Naive B cell (primary cell): ENCODE measurements around the gene ARHGEF12. TPM values are rescaled to one million over a fixed set of nuclear protein-coding genes. Genes with fewer than 3 reads are reported as not detected.
A peak's percentile ranks its signal among the peaks of the same experiment; 100 is the strongest.

Source experiments
- ATAC-seq, 2 donors: fragments of 150-1000 bp; cut with Tn5 transposase; 2 replicates each; pipeline ENCODE4 v1.10.0; 2021; ENCODE audit warnings: low read depth in 2 of 2, mild to moderate bottlenecking in 2 of 2, moderate library complexity in 2 of 2
- DNase-seq: peaks from one replicate; pipeline ENCODE4 v3.0.0; 2022
- H3K27ac Mint-ChIP-seq, 6 donors: one replicate each; pipeline ENCODE4 v1.8.0; 2020 to 2022; ENCODE audit warnings: mild to moderate bottlenecking in 6 of 6, mixed read lengths in 6 of 6, moderate library complexity in 5 of 6, inconsistent platforms in 2 of 6
- H3K27me3 Mint-ChIP-seq, 3 donors: one replicate each; pipeline ENCODE4 v1.8.0; 2021 to 2022; ENCODE audit warnings: mixed read lengths in 3 of 3, mild to moderate bottlenecking in 1 of 3
- H3K36me3 Mint-ChIP-seq, 2 donors: one replicate each; pipeline ENCODE4 v1.8.0; 2020 to 2022; ENCODE audit warnings: mixed read lengths in 2 of 2, inconsistent platforms in 1 of 2, mild to moderate bottlenecking in 1 of 2
- H3K4me1 Mint-ChIP-seq, 3 donors: one replicate each; pipeline ENCODE4 v1.8.0; 2020 to 2022; ENCODE audit warnings: mixed read lengths in 3 of 3, inconsistent platforms in 1 of 3, mild to moderate bottlenecking in 1 of 3, moderate library complexity in 1 of 3
- H3K4me3 Mint-ChIP-seq, 8 donors: one replicate each; pipeline ENCODE4 v1.8.0; 2020 to 2022; ENCODE audit warnings: mild to moderate bottlenecking in 8 of 8, mixed read lengths in 8 of 8, moderate library complexity in 8 of 8, inconsistent platforms in 2 of 8
- H3K9me3 Mint-ChIP-seq, 7 donors: one replicate each; pipeline ENCODE4 v1.8.0; 2020 to 2022; ENCODE audit warnings: mixed read lengths in 7 of 7, mild to moderate bottlenecking in 5 of 7, inconsistent platforms in 2 of 7, moderate library complexity in 1 of 7
- polyA plus RNA-seq, 6 donors: library from polyadenylated mRNA; unstranded; fragments of 300-500 nt; fragmentation: Illumina TruSeq; gene quantifications; one replicate each; pipeline ENCODE4 v1.2.3, GENCODE V29; 2021; ENCODE audit warnings: low read depth in 6 of 6

Gene ARHGEF12
- polyA plus RNA-seq, 6 donors from 2014 or later = 2.3 to 4.3 (median 3.6) TPM; not detected in 1

GRCh38 chr11:120511116-120511819 is 175.1 kb downstream of the ARHGEF12 start, which contains the start of gene GRIK4:
Gene GRIK4, plus strand, starts transcription at chr11:120511748. Its CDS starts 148,571 bp downstream, at chr11:120660319.
- DNase-seq (peak; percentile 70), ATAC-seq (peak; percentile 88 to 90)
- H3K36me3 Mint-ChIP-seq = no peaks in the 10 kb centered on the region
- H3K4me3 Mint-ChIP-seq = peak within 1 kb of the TSS in 6 of 8 donors; percentile 1 to 77 (median 42)
- no peaks in the 10 kb centered on the region for H3K9me3 Mint-ChIP-seq
- H3K4me1 Mint-ChIP-seq = peaks cover 0 to 7% (median 3%) of the 10 kb centered on the region in 3 donors
- H3K27ac Mint-ChIP-seq = peak within 1 kb of the TSS in 1 of 6 donors; percentile 60
- peaks cover 62 to 80% (median 73%) of the 10 kb centered on the region in 3 donors for H3K27me3 Mint-ChIP-seq

GRCh38 chr11:120511820-120512738 is 175.9 kb downstream of the ARHGEF12 start:
- no peaks in the 10 kb centered on the region for H3K9me3 Mint-ChIP-seq
- H3K4me3 Mint-ChIP-seq = peak overlapping the region in 4 of 8 donors; percentile 4 to 77 (median 42)
- DNase-seq (no peak), ATAC-seq (no peak)
- H3K27me3 Mint-ChIP-seq = peaks cover 60 to 80% (median 80%) of the 10 kb centered on the region in 3 donors
- peak overlapping the region in 1 of 6 donors; percentile 60 for H3K27ac Mint-ChIP-seq
- peaks cover 0 to 10% (median 5%) of the 10 kb centered on the region in 3 donors for H3K4me1 Mint-ChIP-seq
- no peaks in the 10 kb centered on the region for H3K36me3 Mint-ChIP-seq

- Mint-ChIP-seq H3K27me3 (peaks cover 64 to 82% (median 80%) of the 10 kb centered on the region in 3 donors), H3K4me3 (peak overlapping the region in 6 of 8 donors; percentile 17 to 77 (median 35)), H3K27ac (no peak overlapping the region)
Measured at GRCh38 chr11:120512739-120513435, 176.7 kb downstream of the ARHGEF12 start.

GRCh38 chr11:120513436-120514315 is 177.5 kb downstream of the ARHGEF12 start:
- no peak for ATAC-seq
- Mint-ChIP-seq H3K27ac (no peak overlapping the region), H3K27me3 (peaks cover 60 to 77% (median 74%) of the 10 kb centered on the region in 3 donors), H3K36me3 (no peaks in the 10 kb centered on the region), H3K4me1 (peaks cover 0 to 10% (median 5%) of the 10 kb centered on the region in 3 donors), H3K9me3 (no peaks in the 10 kb centered on the region), H3K4me3 (peak overlapping the region in 7 of 8 donors; percentile 7 to 68 (median 48))
- DNase-seq = no peak

More at GRCh38 chr11:120512739-120513435, 176.7 kb downstream of the ARHGEF12 start:
- Mint-ChIP-seq H3K9me3 (no peaks in the 10 kb centered on the region), H3K36me3 (no peaks in the 10 kb centered on the region), H3K4me1 (peaks cover 0 to 10% (median 5%) of the 10 kb centered on the region in 3 donors)
- no peak for DNase-seq
- ATAC-seq = no peak

- H3K4me3 Mint-ChIP-seq = peak overlapping the region in 1 of 8 donors; percentile 65
- H3K27ac Mint-ChIP-seq = peak overlapping the region in 1 of 6 donors; percentile 8
- H3K4me1 Mint-ChIP-seq = peaks cover 0 to 10% (median 5%) of the 10 kb centered on the region in 3 donors
- H3K9me3 Mint-ChIP-seq = no peaks in the 10 kb centered on the region
- DNase-seq (no peak), ATAC-seq (no peak)
- peaks cover 54 to 68% (median 65%) of the 10 kb centered on the region in 3 donors for H3K27me3 Mint-ChIP-seq
- H3K36me3 Mint-ChIP-seq = no peaks in the 10 kb centered on the region
Measured at GRCh38 chr11:120514541-120515121, 178.4 kb downstream of the ARHGEF12 start.

- H3K27ac Mint-ChIP-seq = peak overlapping the region in 1 of 6 donors; percentile 73
- peaks cover 53 to 65% (median 64%) of the 10 kb centered on the region in 3 donors for H3K27me3 Mint-ChIP-seq
- no peaks in the 10 kb centered on the region for H3K9me3 Mint-ChIP-seq
- DNase-seq (no peak), ATAC-seq (no peak)
- H3K4me1 Mint-ChIP-seq = peaks cover 0 to 10% (median 5%) of the 10 kb centered on the region in 3 donors
- H3K36me3 Mint-ChIP-seq = no peaks in the 10 kb centered on the region
- H3K4me3 Mint-ChIP-seq = peak overlapping the region in 1 of 8 donors; percentile 35
Measured at GRCh38 chr11:120515186-120515723, 179.0 kb downstream of the ARHGEF12 start.

- DNase-seq (no peak), ATAC-seq (no peak)
- Mint-ChIP-seq H3K36me3 (no peaks in the 10 kb centered on the region), H3K9me3 (no peaks in the 10 kb centered on the region), H3K27ac (peak overlapping the region in 1 of 6 donors; percentile 91), H3K4me1 (peaks cover 0 to 6% (median 3%) of the 10 kb centered on the region in 3 donors), H3K4me3 (no peak overlapping the region), H3K27me3 (peaks cover 50 to 60% (median 60%) of the 10 kb centered on the region in 3 donors)
Measured at GRCh38 chr11:120516461-120517389, 180.5 kb downstream of the ARHGEF12 start.

- peaks cover 50 to 67% (median 64%) of the 10 kb centered on the region in 3 donors for H3K27me3 Mint-ChIP-seq
- H3K36me3 Mint-ChIP-seq = no peaks in the 10 kb centered on the region
- H3K9me3 Mint-ChIP-seq = no peaks in the 10 kb centered on the region
- no peak overlapping the region for H3K27ac Mint-ChIP-seq
- H3K4me3 Mint-ChIP-seq = no peak overlapping the region
- peaks cover 0 to 6% (median 3%) of the 10 kb centered on the region in 3 donors for H3K4me1 Mint-ChIP-seq
- ATAC-seq (no peak), DNase-seq (no peak)
Measured at GRCh38 chr11:120517390-120517761, 181.2 kb downstream of the ARHGEF12 start.

GRCh38 chr11:120517801-120518291 is 181.6 kb downstream of the ARHGEF12 start:
- Mint-ChIP-seq H3K27ac (no peak overlapping the region), H3K4me3 (no peak overlapping the region), H3K36me3 (no peaks in the 10 kb centered on the region), H3K27me3 (peaks cover 51 to 69% (median 66%) of the 10 kb centered on the region in 3 donors), H3K4me1 (peaks cover 0 to 6% (median 3%) of the 10 kb centered on the region in 3 donors), H3K9me3 (no peaks in the 10 kb centered on the region)
- ATAC-seq (no peak), DNase-seq (no peak)

- ATAC-seq = no peak
- no peak overlapping the region for H3K27ac Mint-ChIP-seq
- H3K4me1 Mint-ChIP-seq = peaks cover 0 to 6% (median 3%) of the 10 kb centered on the region in 3 donors
- no peaks in the 10 kb centered on the region for H3K36me3 Mint-ChIP-seq
- H3K4me3 Mint-ChIP-seq = no peak overlapping the region
- no peak for DNase-seq
- H3K9me3 Mint-ChIP-seq = peaks cover 0 to 2% (median 0%) of the 10 kb centered on the region in 7 donors
- H3K27me3 Mint-ChIP-seq = peaks cover 51 to 69% (median 67%) of the 10 kb centered on the region in 3 donors
Measured at GRCh38 chr11:120518356-120518755, 182.1 kb downstream of the ARHGEF12 start.
